GM20000 (cell line): ENCODE measurements around the gene KCNA10.

Experiments
- DNase-seq: peaks from one replicate; pipeline ENCODE4 v3.0.0; 2012; ENCODE audit warnings: low spot score
- CTCF ChIP-seq: IDR thresholded peaks from 2 replicates; pipeline ENCODE4 v1.5.1; 2012; ENCODE audit warnings: mild to moderate bottlenecking, control low read depth; ENCODE audit errors: extremely low read depth, missing control alignments

Gene KCNA10

GRCh38 chr1:110471131-110471530, 47.8 kb downstream of the KCNA10 start:
- no peak for TF ChIP-seq CTCF
- DNase-seq: no peak
